GM18505 (cell line): Measurements from ENCODE around the gene GCDH.

Experiments
- ATAC-seq: cut with Tn5 transposase; IDR thresholded peaks from one replicate; pipeline ENCODE4 v1.9.1; 2021; ENCODE audit not compliant: unreplicated experiment
- POLR2A ChIP-seq: IDR thresholded peaks from 4 replicates; pipeline ENCODE4 v1.6.1; 2011; ENCODE audit warnings: borderline replicate concordance; ENCODE audit not compliant: insufficient read depth, insufficient read length; ENCODE audit errors: extremely low read depth

Gene GCDH

DNA sequence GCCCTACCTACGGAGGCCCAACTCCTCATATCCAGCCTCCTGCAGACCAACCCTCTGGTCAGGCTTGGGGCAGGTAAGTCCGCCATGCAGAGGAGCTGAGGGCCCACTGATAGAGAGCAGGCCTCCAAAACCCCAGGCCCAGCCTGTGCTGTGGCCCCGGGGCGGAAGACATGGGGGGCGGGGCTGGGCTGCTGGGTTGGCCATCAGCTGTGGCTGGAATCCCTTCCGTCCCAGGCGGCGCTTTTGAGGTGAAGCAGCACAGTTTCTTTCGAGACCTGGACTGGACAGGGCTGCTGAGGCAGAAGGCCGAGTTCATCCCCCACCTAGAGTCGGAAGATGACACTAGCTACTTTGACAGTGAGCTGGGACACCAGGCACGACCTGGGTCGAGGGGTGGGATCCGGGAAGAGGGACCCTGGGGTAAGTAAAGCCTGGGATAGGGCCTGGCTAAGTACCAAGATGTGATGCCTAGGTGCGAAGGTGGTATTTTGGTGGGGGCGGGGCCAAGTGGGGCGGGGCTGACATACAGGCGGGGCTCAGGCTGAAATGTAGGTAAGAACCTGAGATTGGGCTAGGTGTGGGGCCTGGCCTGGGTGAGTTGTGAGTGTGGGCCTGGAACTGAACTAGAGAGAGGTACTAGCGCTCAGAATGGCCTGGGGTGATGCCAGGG lies 25.1 kb upstream of the GCDH start:
- ATAC-seq: no peak
- TF ChIP-seq POLR2A: no peak

- ATAC-seq: no peak
- TF ChIP-seq POLR2A: no peak
Measured at GRCh38 chr19:12866416-12867119, 24.4 kb upstream of the GCDH start.

DNA sequence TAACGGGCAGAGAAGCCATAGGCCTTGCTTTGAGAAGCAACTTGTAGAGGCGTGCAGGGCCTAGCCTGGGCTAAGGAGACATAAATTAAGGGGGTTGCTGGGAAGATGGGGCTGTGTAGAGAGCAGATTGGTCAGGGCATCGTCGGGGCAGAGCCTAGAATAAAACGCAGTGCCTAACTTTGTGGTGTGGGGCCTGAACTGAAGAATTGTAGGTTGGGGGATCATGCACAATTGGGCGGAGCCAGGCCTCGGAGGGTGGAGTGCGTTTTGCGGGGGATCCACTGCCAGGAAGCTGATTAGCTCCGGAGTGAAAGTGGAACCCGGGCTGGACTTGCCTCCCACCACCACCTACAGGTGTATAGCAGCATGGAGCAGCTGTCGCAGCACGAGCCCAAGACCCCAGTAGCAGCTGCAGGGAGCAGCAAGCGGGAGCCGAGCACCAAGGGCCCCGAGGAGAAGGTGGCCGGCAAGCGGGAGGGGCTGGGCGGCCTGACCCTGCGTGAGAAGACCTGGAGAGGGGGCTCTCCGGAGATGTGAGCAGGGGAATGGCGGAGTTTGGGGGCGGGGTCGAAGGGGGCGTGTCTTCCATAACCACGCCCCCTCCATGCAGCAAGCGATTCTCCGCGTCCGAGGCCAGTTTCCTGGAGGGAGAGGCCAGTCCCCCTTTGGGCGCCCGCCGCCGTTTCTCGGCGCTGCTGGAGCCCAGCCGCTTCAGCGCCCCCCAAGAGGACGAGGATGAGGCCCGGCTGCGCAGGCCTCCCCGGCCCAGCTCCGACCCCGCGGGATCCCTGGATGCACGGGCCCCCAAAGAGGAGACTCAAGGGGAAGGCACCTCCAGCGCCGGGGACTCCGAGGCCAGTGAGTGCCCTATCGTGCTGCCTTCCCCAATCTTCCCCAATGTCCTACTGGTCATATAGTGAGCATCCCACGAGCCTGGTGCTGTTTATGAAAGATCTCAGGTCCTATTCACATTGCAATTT lies 23.6 kb upstream of the GCDH start:
- peak; percentile 65 for ATAC-seq
- peak; percentile 58 for TF ChIP-seq POLR2A

GRCh38 chr19:12868540-12869112 lies 22.3 kb upstream of the GCDH start:
- no peak for ATAC-seq
- TF ChIP-seq POLR2A: no peak

GRCh38 chr19:12871681-12872080 lies 19.3 kb upstream of the GCDH start:
- no peak for TF ChIP-seq POLR2A
- ATAC-seq: no peak

DNA sequence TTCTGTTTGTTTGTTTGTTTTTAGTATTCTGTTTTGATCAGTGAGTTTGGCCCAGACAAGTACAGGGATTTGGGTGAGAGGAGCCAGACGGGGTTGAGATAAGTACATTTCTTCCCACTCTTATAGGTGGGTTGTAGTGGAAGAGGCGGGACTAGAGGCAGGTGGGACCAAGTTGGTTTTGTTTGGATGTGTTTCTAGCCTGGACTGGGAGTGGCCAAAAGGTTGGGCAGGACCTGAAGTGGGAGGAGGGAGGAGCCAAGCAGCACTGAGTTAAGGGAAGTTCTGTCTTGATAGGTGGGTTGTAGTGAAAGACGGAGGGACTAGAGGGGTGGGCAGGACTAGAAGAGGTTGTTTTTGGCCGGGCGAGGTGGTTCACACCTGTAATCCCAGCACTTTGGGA lies 18.7 kb upstream of the GCDH start:
- no peak for ATAC-seq
- no peak for TF ChIP-seq POLR2A

DNA sequence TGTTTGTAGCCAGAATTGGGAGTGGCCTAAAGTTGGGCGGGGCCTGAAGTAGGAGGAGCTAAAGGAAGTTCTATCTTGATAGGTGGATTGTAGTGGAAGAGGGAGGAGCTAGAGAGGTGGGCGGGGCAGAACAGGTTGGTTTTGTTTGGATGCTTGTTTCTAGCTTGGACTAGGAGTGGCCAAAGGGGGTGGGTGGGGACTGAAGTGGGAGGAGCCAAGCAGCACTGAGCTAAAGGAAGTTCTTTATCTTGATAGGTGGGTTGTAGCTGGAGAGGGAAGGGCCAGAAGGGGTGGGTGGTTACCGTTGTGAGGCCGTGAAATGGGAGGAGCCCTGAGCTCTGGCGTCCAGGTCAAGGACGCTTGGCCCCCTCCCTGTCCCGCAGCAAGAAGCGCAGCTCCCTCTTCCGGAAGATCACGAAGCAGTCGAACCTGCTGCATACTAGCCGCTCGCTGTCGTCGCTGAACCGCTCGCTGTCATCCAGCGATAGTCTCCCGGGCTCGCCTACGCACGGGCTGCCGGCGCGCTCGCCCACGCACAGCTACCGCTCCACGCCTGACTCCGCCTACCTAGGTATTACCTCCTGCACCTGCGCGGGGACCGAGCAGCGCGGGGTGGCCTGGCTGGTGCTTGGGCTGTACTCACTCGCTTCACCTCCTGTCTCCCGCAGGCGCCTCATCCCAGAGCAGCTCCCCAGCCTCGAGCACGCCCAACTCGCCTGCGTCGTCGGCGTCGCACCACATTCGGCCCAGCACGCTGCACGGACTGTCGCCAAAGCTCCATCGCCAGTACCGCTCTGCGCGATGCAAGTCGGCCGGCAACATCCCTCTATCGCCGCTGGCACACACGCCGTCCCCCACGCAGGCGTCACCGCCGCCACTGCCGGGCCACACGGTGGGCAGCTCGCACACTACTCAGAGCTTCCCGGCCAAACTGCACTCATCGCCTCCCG lies 17.7 kb upstream of the GCDH start:
- no peak for ATAC-seq

DNA sequence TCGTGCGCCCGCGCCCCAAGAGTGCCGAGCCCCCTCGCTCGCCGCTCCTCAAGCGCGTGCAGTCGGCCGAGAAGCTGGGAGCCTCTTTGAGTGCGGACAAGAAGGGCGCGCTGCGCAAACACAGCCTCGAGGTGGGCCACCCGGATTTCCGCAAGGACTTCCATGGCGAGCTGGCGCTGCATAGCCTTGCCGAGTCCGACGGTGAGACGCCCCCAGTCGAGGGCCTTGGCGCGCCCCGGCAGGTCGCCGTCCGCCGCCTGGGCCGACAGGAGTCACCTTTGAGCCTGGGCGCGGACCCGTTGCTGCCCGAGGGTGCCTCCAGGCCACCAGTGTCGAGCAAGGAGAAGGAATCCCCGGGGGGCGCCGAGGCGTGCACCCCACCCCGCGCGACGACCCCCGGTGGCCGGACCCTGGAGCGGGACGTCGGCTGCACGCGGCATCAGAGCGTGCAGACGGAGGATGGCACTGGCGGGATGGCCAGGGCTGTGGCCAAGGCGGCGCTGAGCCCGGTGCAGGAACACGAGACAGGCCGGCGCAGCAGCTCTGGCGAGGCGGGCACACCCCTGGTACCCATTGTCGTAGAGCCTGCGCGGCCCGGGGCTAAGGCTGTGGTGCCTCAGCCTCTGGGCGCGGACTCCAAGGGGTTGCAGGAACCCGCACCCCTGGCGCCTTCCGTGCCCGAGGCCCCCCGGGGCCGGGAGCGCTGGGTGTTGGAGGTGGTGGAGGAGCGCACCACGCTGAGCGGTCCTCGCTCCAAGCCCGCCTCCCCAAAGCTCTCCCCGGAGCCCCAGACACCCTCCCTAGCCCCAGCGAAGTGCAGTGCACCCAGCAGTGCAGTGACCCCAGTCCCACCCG lies 16.8 kb upstream of the GCDH start:
- TF ChIP-seq POLR2A: no peak
- no peak for ATAC-seq

More for the DNA sequence above, 17.7 kb upstream of the GCDH start:
- TF ChIP-seq POLR2A: no peak

DNA sequence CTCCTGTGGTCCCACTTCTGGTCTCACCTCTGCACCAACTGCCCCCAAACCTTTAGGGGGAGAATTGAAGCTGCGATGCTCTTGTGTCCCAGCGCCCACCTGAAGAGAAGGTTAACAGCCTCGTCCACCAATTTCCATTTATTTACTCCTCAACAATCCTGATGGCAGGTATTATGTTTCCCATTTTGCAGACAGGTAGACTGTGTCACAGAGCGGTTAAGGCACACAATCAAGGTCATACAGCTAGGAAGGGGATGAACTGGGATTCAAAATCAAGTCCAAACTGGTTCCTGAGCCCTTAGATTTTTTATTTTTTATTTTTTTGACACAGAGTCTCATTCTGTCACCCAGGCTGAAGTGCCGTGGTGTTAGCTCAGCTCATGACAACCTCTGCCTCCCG lies 15.9 kb upstream of the GCDH start:
- TF ChIP-seq POLR2A: no peak
- no peak for ATAC-seq

- peak; percentile 16 for ATAC-seq
- TF ChIP-seq POLR2A: no peak
Measured at GRCh38 chr19:12880551-12881171, 10.3 kb upstream of the GCDH start.
